Activated CD4-positive, alpha-beta T cell treated with anti-CD3 and anti-CD28 coated beads for 36 hours (primary cell): Measurements from ENCODE around the gene B4GALT1. TPM values are rescaled to one million over a fixed set of nuclear protein-coding genes. Genes with fewer than 3 reads are reported as not detected.

ENCODE experiments used
- total RNA-seq, 2 experiments: library from RNA; stranded (reverse); gene quantifications; one replicate each; pipeline ENCODE4 v1.2.3, GENCODE V29; 2021

The B4GALT1 gene
- total RNA-seq, 2 experiments from 2014 or later: 44.5 to 47.1 TPM

Other genes starting within 250 kb of the B4GALT1 start
- gene APTX, start 165.7 kb downstream of the B4GALT1 start, total RNA-seq: 10 to 100 TPM; 49.4 to 49.7 TPM
- gene DNAJA1, start 142.1 kb downstream of the B4GALT1 start, total RNA-seq: 100 to 1,000 TPM; 198 to 266 TPM
- gene SMU1, start 90.7 kb downstream of the B4GALT1 start, total RNA-seq: 10 to 100 TPM; 23.2 to 29.6 TPM
- gene SPINK4, start 72.8 kb upstream of the B4GALT1 start, total RNA-seq: not detected
- 10 to 100 TPM; 47.9 to 65.8 TPM for gene BAG1, start 97.4 kb upstream of the B4GALT1 start, total RNA-seq
- 100 to 1,000 TPM; 102 to 106 TPM for gene CHMP5, start 97.7 kb upstream of the B4GALT1 start, total RNA-seq
- 10 to 100 TPM; 31.2 to 33.7 TPM for gene NFX1, start 123.2 kb upstream of the B4GALT1 start, total RNA-seq
- gene AQP7, start 235.2 kb upstream of the B4GALT1 start, total RNA-seq: not detected